ENCODE results near the gene ALKBH1.
"Not testable (repeated sequence)": the region's sequence is repeated elsewhere in the genome, so short reads cannot be mapped to it uniquely, and the experiment has no call there.

Gene ALKBH1

DNA sequence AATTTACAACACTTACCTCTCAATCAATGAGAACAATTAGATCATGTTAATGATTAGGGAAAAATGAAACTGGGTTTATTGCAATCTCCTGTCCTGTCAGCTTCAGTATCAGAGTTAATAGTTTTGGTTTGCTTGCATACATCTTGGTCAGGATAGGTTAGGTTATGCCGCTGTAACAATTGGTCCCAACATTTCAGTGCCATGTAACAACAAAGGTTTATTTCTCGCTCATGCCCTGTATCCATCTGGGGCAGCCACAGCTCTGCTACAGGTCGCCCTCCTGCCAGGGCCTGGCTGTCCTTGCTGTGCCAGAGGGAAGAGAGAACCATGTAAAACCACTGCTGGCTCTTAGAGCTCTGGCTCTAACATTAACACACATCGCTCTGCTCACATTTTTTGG is 60.9 kb downstream of the ALKBH1 start:
- Histone ChIP-seq H3K36me3 (ENCODE audit: control insufficient read depth in 2 of 2, insufficient read depth in 2 of 2, low read length in 2 of 2) (no peaks in the 10 kb centered on the region), H3K27me3 (ENCODE audit: control insufficient read depth in 1 of 2, insufficient read depth in 2 of 2, low read length in 2 of 2) (no peaks in the 10 kb centered on the region), H3K9me3 (ENCODE audit: control insufficient read depth in 2 of 2, low read length in 2 of 2) (no peaks in the 10 kb centered on the region), H3K4me3 (ENCODE audit: low read length in 2 of 2) (no peak overlapping the region), H3K9ac (ENCODE audit: low read length in 2 of 2) (no peak overlapping the region), H3K4me1 (ENCODE audit: control insufficient read depth, insufficient read depth, low read length) (no peaks in the 10 kb centered on the region), H3K27ac (ENCODE audit: low read length) (no peak overlapping the region)

DNA sequence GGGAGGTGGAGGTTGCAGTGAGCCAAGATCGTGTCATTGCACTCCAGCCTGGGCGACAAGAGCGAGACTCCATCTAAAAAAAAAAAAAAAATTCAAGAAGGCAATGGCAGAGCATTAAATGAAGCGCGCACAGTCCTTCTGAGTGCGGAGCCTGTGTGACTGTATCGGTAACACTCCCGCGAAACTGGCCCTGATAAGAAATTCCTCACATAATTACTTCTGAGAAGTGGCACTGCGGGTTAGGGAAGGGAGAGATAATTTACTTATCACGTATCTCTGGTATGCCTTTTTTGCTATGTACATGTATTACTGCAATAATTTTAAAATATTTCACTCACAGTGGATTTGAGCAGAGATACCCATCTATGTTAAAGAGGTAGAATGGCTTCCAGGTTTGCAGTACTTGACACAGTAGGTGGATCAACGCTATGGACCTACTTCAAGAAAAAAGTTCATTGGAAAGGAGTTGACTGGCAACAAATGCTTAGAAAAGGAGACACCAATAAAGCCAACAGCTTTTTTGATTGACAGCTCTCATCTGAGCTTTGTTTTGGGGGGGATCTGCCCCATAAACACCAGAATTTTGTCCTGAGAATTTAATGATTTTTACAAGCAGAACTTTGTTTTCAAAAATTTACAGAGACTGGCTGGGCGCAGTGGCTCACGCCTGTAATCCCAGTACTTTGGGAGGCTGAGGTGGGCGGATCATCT is 62.1 kb downstream of the ALKBH1 start:
- Histone ChIP-seq H3K9ac (ENCODE audit: low read length in 2 of 2) (no peak overlapping the region), H3K27me3 (ENCODE audit: control insufficient read depth in 1 of 2, insufficient read depth in 2 of 2, low read length in 2 of 2) (no peaks in the 10 kb centered on the region), H3K4me3 (ENCODE audit: low read length in 2 of 2) (no peak overlapping the region), H3K27ac (ENCODE audit: low read length) (no peak overlapping the region), H3K36me3 (ENCODE audit: control insufficient read depth in 2 of 2, insufficient read depth in 2 of 2, low read length in 2 of 2) (no peaks in the 10 kb centered on the region), H3K9me3 (ENCODE audit: control insufficient read depth in 2 of 2, low read length in 2 of 2) (no peaks in the 10 kb centered on the region), H3K4me1 (ENCODE audit: control insufficient read depth, insufficient read depth, low read length) (no peaks in the 10 kb centered on the region)

DNA sequence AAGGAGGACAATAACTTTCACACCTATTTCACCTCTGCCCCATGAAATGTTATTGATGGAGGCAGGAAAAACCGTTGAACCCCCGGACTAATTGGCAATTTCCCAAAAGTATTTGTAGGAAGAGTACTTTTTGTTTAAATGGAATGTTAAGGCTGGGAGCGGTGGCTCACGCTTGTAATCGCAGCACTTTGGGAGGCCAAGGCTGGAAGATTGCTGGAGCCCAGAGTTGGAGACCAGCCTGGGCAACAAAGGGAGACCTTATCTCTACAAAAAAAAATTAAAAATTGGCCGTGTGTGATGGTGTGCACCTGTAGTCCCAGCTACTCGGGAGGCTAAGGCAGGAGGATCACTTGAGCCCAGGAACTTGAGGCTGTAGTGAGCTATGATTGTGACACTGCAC is 65.4 kb downstream of the ALKBH1 start:
- Histone ChIP-seq H3K36me3 (ENCODE audit: control insufficient read depth in 2 of 2, insufficient read depth in 2 of 2, low read length in 2 of 2) (no peaks in the 10 kb centered on the region), H3K9me3 (ENCODE audit: control insufficient read depth in 2 of 2, low read length in 2 of 2) (no peaks in the 10 kb centered on the region), H3K4me1 (ENCODE audit: control insufficient read depth, insufficient read depth, low read length) (no peaks in the 10 kb centered on the region), H3K27ac (ENCODE audit: low read length) (no peak overlapping the region), H3K4me3 (ENCODE audit: low read length in 2 of 2) (peak overlapping the region; percentile 66 to 72), H3K27me3 (ENCODE audit: control insufficient read depth in 1 of 2, insufficient read depth in 2 of 2, low read length in 2 of 2) (no peaks in the 10 kb centered on the region), H3K9ac (ENCODE audit: low read length in 2 of 2) (no peak overlapping the region)

DNA sequence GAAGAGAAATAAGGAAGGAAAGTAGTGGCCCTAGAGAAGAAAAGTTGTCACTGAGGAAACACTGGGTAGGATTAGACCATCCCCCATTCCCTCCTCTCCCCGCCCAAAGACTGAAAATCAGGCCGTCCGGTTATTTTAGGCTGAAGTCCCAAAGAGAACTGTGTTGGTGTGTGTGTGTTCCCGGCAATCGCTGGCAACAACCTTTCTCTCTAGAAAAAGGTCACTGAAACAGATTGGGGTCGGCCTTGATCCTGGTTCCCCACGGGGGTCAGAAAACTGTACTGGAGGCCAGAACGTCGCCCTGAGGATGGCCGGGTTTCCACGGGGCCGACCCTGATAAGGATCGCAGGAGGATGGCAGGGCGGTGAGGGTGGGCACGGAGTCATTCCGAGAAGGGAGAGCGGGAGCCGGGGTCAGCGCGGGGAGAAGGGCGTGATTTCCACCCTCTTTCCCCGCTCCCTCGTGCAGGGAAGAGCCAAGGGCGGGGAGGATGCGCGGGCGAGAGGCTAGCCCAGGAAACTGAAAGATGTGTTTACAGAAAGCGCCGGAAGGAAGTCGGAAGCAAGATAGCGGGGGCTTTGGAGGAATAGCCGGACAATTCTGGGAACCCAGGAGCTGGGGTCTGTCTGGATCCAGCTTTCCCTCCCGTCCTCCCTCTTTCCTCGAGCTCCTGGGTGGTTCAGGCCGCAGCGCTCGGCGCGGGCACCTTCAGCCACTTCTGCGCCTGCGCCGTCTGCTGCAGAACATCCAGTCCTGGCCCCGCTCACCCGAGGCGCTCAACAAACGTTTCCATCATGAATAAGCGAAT is 66.1 kb downstream of the ALKBH1 start:
- Histone ChIP-seq H3K4me3 (ENCODE audit: low read length in 2 of 2) (peak overlapping the region; percentile 66 to 72), H3K9ac (ENCODE audit: low read length in 2 of 2) (peak overlapping the region; percentile 58 to 63), H3K27me3 (ENCODE audit: control insufficient read depth in 1 of 2, insufficient read depth in 2 of 2, low read length in 2 of 2) (no peaks in the 10 kb centered on the region)

DNA sequence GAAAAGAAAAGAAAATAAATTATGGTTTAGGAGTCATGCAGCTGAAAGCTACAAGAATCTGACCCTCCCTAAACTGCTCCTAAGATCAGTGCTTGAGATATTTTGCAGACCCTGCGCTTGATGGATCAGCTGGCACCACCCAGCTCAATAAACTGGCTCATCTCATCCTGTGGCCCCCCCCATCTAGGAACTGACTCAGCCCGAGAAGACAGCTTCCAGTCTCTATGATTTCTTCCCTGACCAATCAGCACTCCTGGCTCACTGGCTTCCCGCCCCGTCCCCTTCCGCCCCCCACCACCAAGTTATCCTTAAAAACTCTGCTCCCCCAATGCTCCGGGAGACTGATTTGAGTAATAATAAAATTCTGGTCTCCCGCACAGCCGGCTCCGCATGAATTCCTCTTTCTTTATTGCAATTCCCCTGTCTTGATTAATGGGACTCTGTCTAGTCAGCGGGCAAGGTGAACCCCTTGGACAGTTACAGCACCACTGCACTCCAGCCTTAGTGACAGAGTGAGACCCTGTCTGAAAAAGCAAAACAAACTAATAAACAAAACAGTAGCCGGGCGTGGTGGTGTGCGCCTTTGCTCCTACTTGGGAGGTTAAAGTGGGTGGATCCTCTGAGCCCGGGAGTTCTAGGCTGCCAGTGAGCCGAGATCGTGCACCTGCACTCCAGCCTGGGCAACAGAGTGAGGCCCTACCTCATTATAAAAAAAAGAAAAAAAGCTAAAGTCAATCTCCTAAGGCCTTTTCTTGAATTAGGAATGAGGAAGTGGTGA is 66.9 kb downstream of the ALKBH1 start:
- no peaks in the 10 kb centered on the region for H3K4me1 ChIP-seq (ENCODE audit: control insufficient read depth, insufficient read depth, low read length)
- no peaks in the 10 kb centered on the region for H3K27me3 ChIP-seq (ENCODE audit: control insufficient read depth in 1 of 2, insufficient read depth in 2 of 2, low read length in 2 of 2)
- H3K27ac ChIP-seq (ENCODE audit: low read length): peak overlapping the region; percentile 37
- H3K4me3 ChIP-seq (ENCODE audit: low read length in 2 of 2): no peak overlapping the region
- no peaks in the 10 kb centered on the region for H3K9me3 ChIP-seq (ENCODE audit: control insufficient read depth in 2 of 2, low read length in 2 of 2)
- H3K9ac ChIP-seq (ENCODE audit: low read length in 2 of 2): peak overlapping the region in 1 of 2 donors; percentile 58
- H3K36me3 ChIP-seq (ENCODE audit: control insufficient read depth in 2 of 2, insufficient read depth in 2 of 2, low read length in 2 of 2): no peaks in the 10 kb centered on the region

More for the DNA sequence above, 66.1 kb downstream of the ALKBH1 start:
- Histone ChIP-seq H3K4me1 (ENCODE audit: control insufficient read depth, insufficient read depth, low read length) (no peaks in the 10 kb centered on the region), H3K36me3 (ENCODE audit: control insufficient read depth in 2 of 2, insufficient read depth in 2 of 2, low read length in 2 of 2) (no peaks in the 10 kb centered on the region), H3K9me3 (ENCODE audit: control insufficient read depth in 2 of 2, low read length in 2 of 2) (no peaks in the 10 kb centered on the region), H3K27ac (ENCODE audit: low read length) (peak overlapping the region; percentile 37)

DNA sequence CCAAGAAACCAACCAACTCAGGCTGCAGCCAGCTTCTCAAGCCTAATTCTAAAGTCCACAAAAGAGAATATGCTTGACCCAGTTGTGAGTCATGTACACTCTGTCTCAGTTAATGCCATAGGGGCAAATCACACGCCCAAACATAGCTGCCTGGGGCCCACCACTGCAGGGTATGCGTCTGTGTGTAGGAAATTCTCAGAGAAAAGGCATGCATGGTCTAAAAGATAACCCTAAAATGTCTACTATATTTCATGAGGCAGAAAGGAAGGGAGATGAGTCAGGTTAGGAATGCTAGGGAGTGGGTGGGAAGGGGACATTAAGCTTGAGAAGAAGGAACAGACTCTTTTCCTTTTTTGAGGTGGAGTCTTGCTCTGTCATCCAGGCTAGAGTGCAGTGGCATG is 69.1 kb downstream of the ALKBH1 start:
- no peaks in the 10 kb centered on the region for H3K4me1 ChIP-seq (ENCODE audit: control insufficient read depth, insufficient read depth, low read length)
- H3K27ac ChIP-seq (ENCODE audit: low read length): no peak overlapping the region
- H3K9ac ChIP-seq (ENCODE audit: low read length in 2 of 2): no peak overlapping the region
- no peaks in the 10 kb centered on the region for H3K36me3 ChIP-seq (ENCODE audit: control insufficient read depth in 2 of 2, insufficient read depth in 2 of 2, low read length in 2 of 2)
- H3K4me3 ChIP-seq (ENCODE audit: low read length in 2 of 2): no peak overlapping the region
- no peaks in the 10 kb centered on the region for H3K9me3 ChIP-seq (ENCODE audit: control insufficient read depth in 2 of 2, low read length in 2 of 2)
- no peaks in the 10 kb centered on the region for H3K27me3 ChIP-seq (ENCODE audit: control insufficient read depth in 1 of 2, insufficient read depth in 2 of 2, low read length in 2 of 2)

DNA sequence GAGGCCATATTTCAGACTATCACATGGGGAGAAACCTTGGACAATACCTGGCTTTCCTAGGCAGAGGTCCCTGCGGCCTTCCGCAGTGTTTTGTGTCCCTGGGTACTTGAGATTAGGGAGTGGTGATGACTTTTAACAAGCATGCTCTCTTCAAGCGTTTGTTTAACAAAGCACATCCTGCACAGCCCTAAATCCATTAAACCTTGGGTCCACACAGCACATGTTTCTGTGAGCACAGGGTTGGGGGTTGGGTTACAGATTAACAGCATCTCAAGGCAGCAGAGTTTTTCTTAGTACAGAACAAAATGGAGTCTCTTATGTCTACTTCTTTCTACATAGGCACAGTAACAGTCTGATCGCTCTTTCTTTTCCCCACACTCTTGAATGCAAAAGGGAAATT is 72.0 kb downstream of the ALKBH1 start:
- not testable (repeated sequence) for H3K36me3 ChIP-seq (ENCODE audit: control insufficient read depth in 2 of 2, insufficient read depth in 2 of 2, low read length in 2 of 2); H3K27ac ChIP-seq (ENCODE audit: low read length)

DNA sequence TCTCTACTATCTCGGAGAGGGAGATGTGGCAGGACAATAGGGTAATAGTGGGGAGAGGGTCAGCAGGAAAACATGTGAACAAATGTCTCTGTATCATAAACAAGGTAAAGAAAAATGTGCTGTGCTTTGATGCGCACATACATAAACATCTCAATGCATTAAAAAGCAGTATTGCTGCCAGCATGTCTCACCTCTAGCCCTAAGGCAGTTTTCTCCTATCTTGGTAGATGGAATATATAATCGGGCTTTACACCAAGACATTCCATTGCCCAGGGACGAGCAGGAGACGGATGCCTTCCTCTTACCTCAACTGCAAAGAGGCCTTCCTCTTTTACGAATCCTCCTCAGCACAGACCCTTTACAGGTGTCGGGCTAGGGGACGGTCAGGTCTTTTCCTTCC is 72.4 kb downstream of the ALKBH1 start:
- H3K9ac ChIP-seq (ENCODE audit: low read length in 2 of 2); H3K27me3 ChIP-seq (ENCODE audit: control insufficient read depth in 1 of 2, insufficient read depth in 2 of 2, low read length in 2 of 2); H3K36me3 ChIP-seq (ENCODE audit: control insufficient read depth in 2 of 2, insufficient read depth in 2 of 2, low read length in 2 of 2); H3K4me3 ChIP-seq (ENCODE audit: low read length in 2 of 2); H3K27ac ChIP-seq (ENCODE audit: low read length); H3K4me1 ChIP-seq (ENCODE audit: control insufficient read depth, insufficient read depth, low read length); H3K9me3 ChIP-seq (ENCODE audit: control insufficient read depth in 2 of 2, low read length in 2 of 2): not testable (repeated sequence)

More for the DNA sequence above, 72.0 kb downstream of the ALKBH1 start:
- not testable (repeated sequence) for H3K4me3 ChIP-seq (ENCODE audit: low read length in 2 of 2); H3K4me1 ChIP-seq (ENCODE audit: control insufficient read depth, insufficient read depth, low read length); H3K27me3 ChIP-seq (ENCODE audit: control insufficient read depth in 1 of 2, insufficient read depth in 2 of 2, low read length in 2 of 2); H3K9ac ChIP-seq (ENCODE audit: low read length in 2 of 2); H3K9me3 ChIP-seq (ENCODE audit: control insufficient read depth in 2 of 2, low read length in 2 of 2)

DNA sequence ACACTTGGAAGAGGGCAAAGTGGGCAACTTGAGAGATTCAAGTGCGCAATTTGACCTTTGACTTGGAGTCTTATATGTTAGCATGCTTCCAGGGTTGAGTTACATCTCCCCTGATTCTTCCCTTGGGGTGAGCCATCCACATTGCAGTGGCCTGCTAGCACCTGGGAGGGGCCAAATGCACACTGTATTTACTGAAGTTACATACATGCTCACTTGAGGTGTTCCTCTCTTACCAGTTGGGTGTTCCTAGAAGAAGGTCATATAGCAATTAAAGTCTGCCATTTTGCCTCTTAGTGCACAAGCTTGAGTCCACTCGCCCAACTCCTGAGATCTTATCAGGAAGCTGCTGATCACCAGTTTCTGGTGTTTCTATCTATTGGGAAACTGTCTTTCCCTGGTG is 77.7 kb downstream of the ALKBH1 start:
- H3K27ac ChIP-seq (ENCODE audit: low read length): no peak overlapping the region
- H3K9ac ChIP-seq (ENCODE audit: low read length in 2 of 2): no peak overlapping the region

DNA sequence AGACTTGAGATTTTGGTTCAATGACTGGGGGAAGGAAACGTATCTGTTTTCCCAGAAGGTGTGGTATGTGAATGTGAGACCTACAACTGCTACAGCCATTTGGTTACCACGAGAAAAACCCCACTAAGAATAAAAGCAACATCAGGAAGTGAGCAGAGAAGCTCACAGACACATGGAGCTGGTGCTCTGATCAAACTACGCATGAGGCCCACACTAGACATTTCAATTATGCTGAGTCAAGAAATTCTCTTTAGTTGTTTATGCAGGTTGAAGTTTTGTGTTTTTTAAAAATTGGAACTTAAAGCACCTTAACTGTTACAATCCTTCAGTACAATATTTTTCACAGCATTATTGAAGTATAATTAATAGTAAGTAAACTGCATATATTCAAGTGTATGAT is 82.5 kb downstream of the ALKBH1 start:
- Histone ChIP-seq H3K4me1 (ENCODE audit: control insufficient read depth, insufficient read depth, low read length) (no peaks in the 10 kb centered on the region), H3K9ac (ENCODE audit: low read length in 2 of 2) (no peak overlapping the region), H3K9me3 (ENCODE audit: control insufficient read depth in 2 of 2, low read length in 2 of 2) (no peaks in the 10 kb centered on the region), H3K27me3 (ENCODE audit: control insufficient read depth in 1 of 2, insufficient read depth in 2 of 2, low read length in 2 of 2) (no peaks in the 10 kb centered on the region), H3K4me3 (ENCODE audit: low read length in 2 of 2) (no peak overlapping the region), H3K27ac (ENCODE audit: low read length) (no peak overlapping the region), H3K36me3 (ENCODE audit: control insufficient read depth in 2 of 2, insufficient read depth in 2 of 2, low read length in 2 of 2) (no peaks in the 10 kb centered on the region)

More for the DNA sequence above, 77.7 kb downstream of the ALKBH1 start:
- H3K9me3 ChIP-seq (ENCODE audit: control insufficient read depth in 2 of 2, low read length in 2 of 2): no peaks in the 10 kb centered on the region
- no peak overlapping the region for H3K4me3 ChIP-seq (ENCODE audit: low read length in 2 of 2)
- no peaks in the 10 kb centered on the region for H3K27me3 ChIP-seq (ENCODE audit: control insufficient read depth in 1 of 2, insufficient read depth in 2 of 2, low read length in 2 of 2)
- H3K4me1 ChIP-seq (ENCODE audit: control insufficient read depth, insufficient read depth, low read length): no peaks in the 10 kb centered on the region
- no peaks in the 10 kb centered on the region for H3K36me3 ChIP-seq (ENCODE audit: control insufficient read depth in 2 of 2, insufficient read depth in 2 of 2, low read length in 2 of 2)

Measured in stomach smooth muscle (tissue), 2 donors.